Keratinocyte (primary cell): Measurements from ENCODE around the gene CACNA2D4. TPM values are rescaled to one million over a fixed set of nuclear protein-coding genes. Genes with fewer than 3 reads are reported as not detected.

Experiments used
- DNase-seq: peaks from one replicate; pipeline ENCODE4 v3.0.0-alpha.2; 2011; ENCODE audit warnings: low read depth, missing footprints, low spot score
- FAIRE-seq: peaks from 2 replicates; lab custom pipeline; 2011; peaks lifted over from hg19 to GRCh38; lab: Jason Lieb, UNC
- H2AFZ ChIP-seq: 2 replicates; pipeline ENCODE4 v1.6.0; 2012; ENCODE audit warnings: low read length, control low read depth, inconsistent platforms; ENCODE audit not compliant: control insufficient read depth
- H3K27ac ChIP-seq: 2 replicates; pipeline ENCODE4 v1.5.1; 2011; ENCODE audit warnings: low read length; ENCODE audit not compliant: control insufficient read depth, insufficient read depth
- H3K27me3 ChIP-seq: 3 replicates; pipeline ENCODE4 v1.6.0; 2011; ENCODE audit warnings: low read length; ENCODE audit not compliant: control insufficient read depth, insufficient read depth; ENCODE audit errors: extremely low read depth
- H3K36me3 ChIP-seq, 2 experiments: 2 replicates in 1 of 2; 3 replicates in 1 of 2; pipeline ENCODE4 v1.5.1; 2011; ENCODE audit warnings: low read length in 2 of 2, mild to moderate bottlenecking in 1 of 2; ENCODE audit not compliant: control insufficient read depth in 2 of 2, insufficient read depth in 2 of 2; ENCODE audit errors: extremely low read depth in 1 of 2
- H3K4me1 ChIP-seq: 3 replicates; pipeline ENCODE4 v1.5.1; 2011; ENCODE audit warnings: low read length; ENCODE audit not compliant: control insufficient read depth, insufficient read depth; ENCODE audit errors: extremely low read depth
- H3K4me2 ChIP-seq: 3 replicates; pipeline ENCODE4 v1.6.0; 2011; ENCODE audit warnings: low read depth, low read length; ENCODE audit not compliant: control insufficient read depth, insufficient read depth; ENCODE audit errors: extremely low read depth
- H3K4me3 ChIP-seq, 3 experiments: fragments of 200-600 bp in 1 of 3; sonication (generic) in 1 of 3; 2 replicates in 2 of 3; 3 replicates in 1 of 3; pipeline ENCODE4 v1.5.1; 2011 to 2016; ENCODE audit warnings: low read length in 3 of 3, mild to moderate bottlenecking in 3 of 3, control low read depth in 2 of 3, inconsistent platforms in 1 of 3, low read depth in 1 of 3, mixed read lengths in 1 of 3, mixed run types in 1 of 3, moderate library complexity in 1 of 3; ENCODE audit not compliant: control insufficient read depth in 2 of 3, insufficient read depth in 2 of 3; ENCODE audit errors: extremely low read depth in 1 of 3
- H3K79me2 ChIP-seq: 2 replicates; pipeline ENCODE4 v1.6.0; 2012; ENCODE audit warnings: low read length; ENCODE audit not compliant: control insufficient read depth, insufficient read depth
- H3K9ac ChIP-seq: 3 replicates; pipeline ENCODE4 v1.6.0; 2011; ENCODE audit warnings: low read length; ENCODE audit not compliant: control insufficient read depth, insufficient read depth; ENCODE audit errors: extremely low read depth
- H3K9me1 ChIP-seq: 3 replicates; pipeline ENCODE4 v1.6.0; 2011; ENCODE audit warnings: low read length; ENCODE audit not compliant: control insufficient read depth, insufficient read depth; ENCODE audit errors: extremely low read depth
- H3K9me3 ChIP-seq: 2 replicates; pipeline ENCODE4 v1.5.1; 2012; ENCODE audit warnings: low read depth, low read length; ENCODE audit not compliant: control insufficient read depth
- H4K20me1 ChIP-seq: 3 replicates; pipeline ENCODE4 v1.6.0; 2011; ENCODE audit warnings: low read length; ENCODE audit not compliant: control insufficient read depth, insufficient read depth; ENCODE audit errors: extremely low read depth
- EZH2 ChIP-seq: IDR thresholded peaks from one replicate; pipeline ENCODE4 v1.6.1; 2012; ENCODE audit warnings: inconsistent platforms, mild to moderate bottlenecking, low read length, moderate library complexity
- dilution Hi-C: fragments of 300-500 bp; cut with MboI; formaldehyde crosslinking; loops from one replicate; pipeline ENCODE4 v1.7.0; 2020; ENCODE audit warnings: low sequenced_read_pairs; ENCODE audit not compliant: extremely low pct_ligation_motif_present
- polyA plus RNA-seq, 5 experiments: library from polyadenylated mRNA; depleted of rRNA in 3 of 5; stranded (reverse) in 3 of 5; stranded (forward) in 1 of 5; unstranded in 1 of 5; fragments of >200 nt; gene quantifications; 1 replicate in 1 of 5; 2 replicates in 3 of 5; 3 replicates in 1 of 5; pipeline versions ENCODE4 v1.2.1 to v1.2.3, GENCODE V29; 2011 to 2012; ENCODE audit warnings: missing spikeins in 2 of 5, low read depth in 1 of 5, low replicate concordance in 1 of 5
- TF ChIP-seq, protein P1 (sequence below), 3 experiments: IDR thresholded peaks in 1 of 3; conservative IDR thresholded peaks in 1 of 3; optimal IDR thresholded peaks in 1 of 3; 2 replicates in 2 of 3; 3 replicates in 1 of 3; pipeline versions ENCODE3 to v1.5.1; 2011; ENCODE audit warnings: low read length in 3 of 3, mild to moderate bottlenecking in 3 of 3, moderate library complexity in 2 of 3, control low read depth in 1 of 3, inconsistent platforms in 1 of 3; ENCODE audit not compliant: insufficient read depth in 2 of 3; ENCODE audit errors: extremely low read depth in 1 of 3

The CACNA2D4 gene
- polyA plus RNA-seq, 1 donor (not counting 4 experiments of a cell fraction or from before 2014, with no cell fraction given): 0.09 TPM

- Histone ChIP-seq H3K4me1 (no peaks in the 10 kb centered on the region), H3K4me3 (no peak overlapping the region), H3K36me3 (no peaks in the 10 kb centered on the region), H3K9me1 (no peaks in the 10 kb centered on the region), H3K27ac (no peak overlapping the region), H3K9me3 (no peaks in the 10 kb centered on the region), H3K4me2 (no peak overlapping the region), H3K27me3 (peaks cover 13% of the 10 kb centered on the region), H3K9ac (no peak overlapping the region), H2AFZ (no peak overlapping the region), H4K20me1 (no peaks in the 10 kb centered on the region), H3K79me2 (no peaks in the 10 kb centered on the region)
- DNase-seq (no peak), FAIRE-seq (no peak)
- TF ChIP-seq, protein P1, sequence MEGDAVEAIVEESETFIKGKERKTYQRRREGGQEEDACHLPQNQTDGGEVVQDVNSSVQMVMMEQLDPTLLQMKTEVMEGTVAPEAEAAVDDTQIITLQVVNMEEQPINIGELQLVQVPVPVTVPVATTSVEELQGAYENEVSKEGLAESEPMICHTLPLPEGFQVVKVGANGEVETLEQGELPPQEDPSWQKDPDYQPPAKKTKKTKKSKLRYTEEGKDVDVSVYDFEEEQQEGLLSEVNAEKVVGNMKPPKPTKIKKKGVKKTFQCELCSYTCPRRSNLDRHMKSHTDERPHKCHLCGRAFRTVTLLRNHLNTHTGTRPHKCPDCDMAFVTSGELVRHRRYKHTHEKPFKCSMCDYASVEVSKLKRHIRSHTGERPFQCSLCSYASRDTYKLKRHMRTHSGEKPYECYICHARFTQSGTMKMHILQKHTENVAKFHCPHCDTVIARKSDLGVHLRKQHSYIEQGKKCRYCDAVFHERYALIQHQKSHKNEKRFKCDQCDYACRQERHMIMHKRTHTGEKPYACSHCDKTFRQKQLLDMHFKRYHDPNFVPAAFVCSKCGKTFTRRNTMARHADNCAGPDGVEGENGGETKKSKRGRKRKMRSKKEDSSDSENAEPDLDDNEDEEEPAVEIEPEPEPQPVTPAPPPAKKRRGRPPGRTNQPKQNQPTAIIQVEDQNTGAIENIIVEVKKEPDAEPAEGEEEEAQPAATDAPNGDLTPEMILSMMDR (optimal IDR thresholded peaks at IDR 0.05 in 1 of 3, IDR thresholded peaks at IDR 0.05 in 1 of 3, conservative IDR thresholded peaks at IDR 0.05 in 1 of 3; ENCODE audit: extremely low read depth in 1 of 3, insufficient read depth in 2 of 3, low read length in 3 of 3): no peak
- TF ChIP-seq EZH2: no peak
- dilution Hi-C loops: no loop called here
Measured at GRCh38 chr12:1837541-1838204, 80.8 kb downstream of the CACNA2D4 start.

GRCh38 chr12:1836854-1837421 lies 81.5 kb downstream of the CACNA2D4 start:
- dilution Hi-C loops: no loop called here
- no peak overlapping the region for H3K9ac ChIP-seq
- no peak overlapping the region for H3K27ac ChIP-seq
- no peaks in the 10 kb centered on the region for H3K9me3 ChIP-seq
- H3K4me2 ChIP-seq: no peak overlapping the region
- no peak overlapping the region for H2AFZ ChIP-seq
- no peaks in the 10 kb centered on the region for H3K4me1 ChIP-seq
- no peaks in the 10 kb centered on the region for H4K20me1 ChIP-seq
- no peaks in the 10 kb centered on the region for H3K79me2 ChIP-seq
- peaks cover 15% of the 10 kb centered on the region for H3K27me3 ChIP-seq
- DNase-seq (no peak), FAIRE-seq (no peak)
- no peaks in the 10 kb centered on the region for H3K9me1 ChIP-seq
- H3K36me3 ChIP-seq: no peaks in the 10 kb centered on the region
- TF ChIP-seq, protein P1 (optimal IDR thresholded peaks at IDR 0.05 in 1 of 3, IDR thresholded peaks at IDR 0.05 in 1 of 3, conservative IDR thresholded peaks at IDR 0.05 in 1 of 3; ENCODE audit: extremely low read depth in 1 of 3, insufficient read depth in 2 of 3, low read length in 3 of 3): no peak
- TF ChIP-seq EZH2: no peak
- no peak overlapping the region for H3K4me3 ChIP-seq
